Smooth muscle cell (in vitro differentiated cells): ENCODE results near the gene IRF2BP1. TPM values are rescaled to one million over a fixed set of nuclear protein-coding genes. Genes with fewer than 3 reads are reported as not detected.

ENCODE experiments used
- DNase-seq: peaks from one replicate; lab custom pipeline; 2025; ENCODE audit not compliant: unreplicated experiment; lab: John Stamatoyannopoulos, UW
- H2AFZ ChIP-seq: fragments of 200-600 bp; sonication (generic); 2 replicates; pipeline ENCODE4 v1.6.0; 2016; ENCODE audit warnings: antibody characterized with exemption, low read depth, mild to moderate bottlenecking
- H3F3A ChIP-seq: fragments of 200-600 bp; sonication (generic); 2 replicates; pipeline ENCODE4 v1.6.0; 2017; ENCODE audit warnings: antibody characterized with exemption, low read depth
- H3K27ac ChIP-seq: fragments of 200-600 bp; sonication (generic); 2 replicates; pipeline ENCODE4 v1.5.1; 2016; ENCODE audit warnings: low read depth, mild to moderate bottlenecking
- H3K27me3 ChIP-seq: fragments of 200-600 bp; sonication (generic); 2 replicates; pipeline ENCODE4 v1.6.1; 2016; ENCODE audit warnings: low read depth, mild to moderate bottlenecking
- H3K36me3 ChIP-seq: fragments of 200-600 bp; sonication (generic); 2 replicates; pipeline ENCODE4 v1.5.1; 2016; ENCODE audit warnings: low read depth
- H3K4me1 ChIP-seq: fragments of 200-600 bp; sonication (generic); 2 replicates; pipeline ENCODE4 v1.5.1; 2016; ENCODE audit warnings: low read depth
- H3K4me2 ChIP-seq: fragments of 200-600 bp; sonication (generic); 2 replicates; pipeline ENCODE4 v1.6.0; 2016; ENCODE audit warnings: mild to moderate bottlenecking
- H3K4me3 ChIP-seq: fragments of 200-600 bp; sonication (generic); 2 replicates; pipeline ENCODE4 v1.5.1; 2016; ENCODE audit warnings: mild to moderate bottlenecking
- H3K79me2 ChIP-seq: fragments of 200-600 bp; sonication (generic); 2 replicates; pipeline ENCODE4 v1.6.0; 2016; ENCODE audit warnings: low read depth, mild to moderate bottlenecking
- H3K9ac ChIP-seq: fragments of 200-600 bp; sonication (generic); 2 replicates; pipeline ENCODE4 v1.6.0; 2016; ENCODE audit warnings: low read depth
- H3K9me3 ChIP-seq: fragments of 200-600 bp; sonication (generic); replicated peaks from 2 replicates; pipeline ENCODE4 v1.5.1; 2016; ENCODE audit warnings: low read depth
- H4K20me1 ChIP-seq: fragments of 200-600 bp; sonication (generic); 2 replicates; pipeline ENCODE4 v1.6.0; 2016; ENCODE audit warnings: low read depth
- CTCF ChIP-seq: fragments of 200-600 bp; sonication (generic); IDR thresholded peaks from 2 replicates; pipeline ENCODE4 v1.5.1; 2017; ENCODE audit warnings: borderline replicate concordance, mild to moderate bottlenecking, antibody characterized with exemption; ENCODE audit not compliant: insufficient read depth, poor library complexity, severe bottlenecking
- WGBS: methylation state at CpG from one replicate; pipeline ENCODE4 v1.1.7; 2016; ENCODE audit warnings: low lambda C conversion rate; 5-methylcytosine and 5-hydroxymethylcytosine counted together
- polyA plus RNA-seq: library from polyadenylated mRNA; unstranded; fragments of >200 nt; fragmentation: Nextera tagmentation; extraction: Ambion mirVana; gene quantifications from 2 replicates; pipeline ENCODE4 v1.2.1, GENCODE V29; 2016
- total RNA-seq: library from RNA; depleted of rRNA; stranded (reverse); fragments of >200 nt; gene quantifications from 2 replicates; pipeline ENCODE4 v1.2.3, GENCODE V29; 2014

The IRF2BP1 gene
- total and polyA plus RNA-seq, 2 experiments from 2014 or later: 12.9 to 19.0 TPM

- Histone ChIP-seq H3K4me3 (peak overlapping the region; percentile 27), H3K79me2 (peaks cover 18% of the 10 kb centered on the region), H3K9ac (no peak overlapping the region), H3K9me3 (no peaks in the 10 kb centered on the region), H3K27me3 (no peaks in the 10 kb centered on the region), H3K4me1 (peaks cover 20% of the 10 kb centered on the region), H4K20me1 (peaks cover 23% of the 10 kb centered on the region), H2AFZ (no peak overlapping the region), H3K36me3 (no peaks in the 10 kb centered on the region), H3K4me2 (peak overlapping the region; percentile 81), H3K27ac (no peak overlapping the region), H3F3A (peaks cover 7% of the 10 kb centered on the region)
- WGBS: 3% methylated on average over 43 of the region's 47 CpGs
- peak; percentile 92 for TF ChIP-seq CTCF
- DNase-seq: peak; percentile 34
Observed at GRCh38 chr19:45882652-45883585, 3.0 kb downstream of the IRF2BP1 start.

GRCh38 chr19:45881909-45882528, 3.9 kb downstream of the IRF2BP1 start:
- Histone ChIP-seq H3K9me3 (no peaks in the 10 kb centered on the region), H3K79me2 (peaks cover 18% of the 10 kb centered on the region), H3K4me2 (peak overlapping the region; percentile 81), H3K27me3 (no peaks in the 10 kb centered on the region), H3K36me3 (no peaks in the 10 kb centered on the region), H4K20me1 (peaks cover 23% of the 10 kb centered on the region), H3K4me1 (peaks cover 18% of the 10 kb centered on the region), H3K27ac (no peak overlapping the region), H2AFZ (no peak overlapping the region), H3K4me3 (peak overlapping the region; percentile 27), H3F3A (no peaks in the 10 kb centered on the region), H3K9ac (no peak overlapping the region)
- WGBS: 34% methylated on average over 4 of the region's 4 CpGs
- DNase-seq: no peak
- no peak for TF ChIP-seq CTCF

- no peak overlapping the region for H3K9ac ChIP-seq
- no peak for TF ChIP-seq CTCF
- H4K20me1 ChIP-seq: peaks cover 23% of the 10 kb centered on the region
- no peaks in the 10 kb centered on the region for H3K27me3 ChIP-seq
- 69% methylated on average over 10 of the region's 10 CpGs for WGBS
- DNase-seq: no peak
- no peak overlapping the region for H2AFZ ChIP-seq
- H3K4me1 ChIP-seq: peaks cover 24% of the 10 kb centered on the region
- no peak overlapping the region for H3K4me3 ChIP-seq
- H3K79me2 ChIP-seq: peaks cover 18% of the 10 kb centered on the region
- no peak overlapping the region for H3K4me2 ChIP-seq
- H3F3A ChIP-seq: no peaks in the 10 kb centered on the region
- H3K36me3 ChIP-seq: no peaks in the 10 kb centered on the region
- no peaks in the 10 kb centered on the region for H3K9me3 ChIP-seq
- H3K27ac ChIP-seq: no peak overlapping the region
Observed at GRCh38 chr19:45881082-45881908, 4.6 kb downstream of the IRF2BP1 start.
